HL-60/S4 treated with retinoic acid at 250 ng/mL for 4 days and 3 days (cell line): Measurements from ENCODE around the gene ABHD4.

Source experiments
- in situ Hi-C: fragments of 300-500 bp; cut with MboI; formaldehyde crosslinking; loops from 2 replicates; pipeline ENCODE4 v1.7.0; 2022; ENCODE audit warnings: low sequenced_read_pairs

The ABHD4 gene

DNA sequence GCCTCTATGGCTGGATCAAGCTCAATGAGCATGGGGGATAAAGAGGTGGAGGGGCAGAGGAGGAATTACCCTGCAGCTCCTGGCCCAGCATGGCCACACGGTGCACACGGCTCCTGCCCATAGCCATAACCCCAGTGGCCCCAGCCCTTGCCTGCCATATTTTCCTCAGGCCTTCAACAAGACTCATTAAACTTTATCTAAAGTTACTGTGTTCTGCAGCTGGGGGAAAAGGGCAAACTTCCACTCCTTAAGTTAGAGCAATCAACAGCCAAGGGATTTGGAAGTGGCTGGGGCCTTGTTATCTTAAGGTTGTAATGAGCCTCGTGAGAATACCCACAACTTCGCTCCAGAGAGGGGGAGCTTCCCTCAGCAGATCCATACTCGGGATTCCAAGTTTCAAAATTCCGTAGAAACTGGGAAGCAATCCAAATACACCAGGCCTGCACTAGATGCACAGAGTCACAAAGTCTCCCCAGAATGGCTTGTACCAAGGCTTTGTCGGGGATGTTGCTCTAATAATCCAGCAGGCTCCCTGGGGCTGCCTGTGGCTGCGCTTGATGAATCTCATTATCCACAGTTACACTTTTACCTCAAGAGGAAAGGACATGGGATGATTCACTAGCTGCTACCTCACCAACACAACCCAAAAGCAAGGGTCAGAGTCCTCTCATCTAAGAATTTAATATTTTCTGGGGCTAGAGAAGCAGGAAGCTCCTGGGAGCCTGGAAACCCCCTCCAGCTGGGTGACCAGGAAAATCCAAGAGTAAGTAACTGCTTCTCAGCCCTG is 59.0 kb downstream of the ABHD4 start:
- in situ Hi-C loops = no loop called here

- in situ Hi-C loops = no loop called here
Observed at GRCh38 chr14:22657861-22658260, 59.8 kb downstream of the ABHD4 start.

DNA sequence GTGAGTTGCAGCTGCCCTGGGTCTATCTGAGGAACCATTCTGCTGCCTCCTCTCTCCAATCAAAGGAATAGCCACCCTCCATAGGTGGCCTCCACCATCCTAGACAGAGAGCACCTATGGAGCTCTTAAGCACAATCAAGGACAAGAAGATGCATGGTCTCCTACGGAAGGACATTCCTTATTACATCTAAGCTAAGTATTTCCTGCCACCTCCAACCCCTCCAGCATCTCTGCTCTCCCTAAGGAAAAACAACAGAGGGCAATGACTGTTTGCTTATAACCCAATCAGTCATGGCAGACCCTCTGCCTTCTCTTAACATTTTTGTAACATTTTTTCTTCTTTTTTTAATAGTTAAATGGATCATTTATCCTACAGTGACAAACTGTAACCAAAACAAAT is 60.8 kb downstream of the ABHD4 start:
- in situ Hi-C loops = no loop called here

GRCh38 chr14:22660654-22661053 is 62.6 kb downstream of the ABHD4 start:
- in situ Hi-C loops = no loop called here
